Natural killer cell (primary cell): Measurements from ENCODE around the gene ADIG. TPM values are rescaled to one million over a fixed set of nuclear protein-coding genes. Genes with fewer than 3 reads are reported as not detected.

Experiments used
- ATAC-seq, 3 donors: fragments of 150-1000 bp in 2 of 3; fragments of 200-7000 bp in 1 of 3; cut with Tn5 transposase; 1 replicate in 1 of 3; 2 replicates in 2 of 3; pipeline ENCODE4 v1.10.0; 2021; ENCODE audit warnings: mild to moderate bottlenecking in 2 of 3, moderate library complexity in 2 of 3
- DNase-seq, 2 donors: peaks; one replicate each; pipeline versions ENCODE4 v3.0.0 to v3.0.0-alpha.2; 2013 to 2021; ENCODE audit warnings: mixed read lengths in 1 of 2
- H3K27ac ChIP-seq: one replicate; pipeline ENCODE4 v1.5.1; 2013; ENCODE audit warnings: mild to moderate bottlenecking, low read length
- H3K27me3 ChIP-seq: one replicate; pipeline ENCODE4 v1.6.1; 2013; ENCODE audit warnings: low read length; ENCODE audit not compliant: control insufficient read depth, insufficient read depth
- H3K36me3 ChIP-seq: one replicate; pipeline ENCODE4 v1.6.1; 2013; ENCODE audit warnings: low read length; ENCODE audit not compliant: control insufficient read depth, insufficient read depth
- H3K4me1 ChIP-seq: one replicate; pipeline ENCODE4 v1.6.1; 2013; ENCODE audit warnings: low read length; ENCODE audit not compliant: control insufficient read depth, insufficient read depth
- H3K4me3 ChIP-seq: one replicate; pipeline ENCODE4 v1.5.1; 2013; ENCODE audit warnings: low read length
- H3K9me3 ChIP-seq: one replicate; pipeline ENCODE4 v1.6.1; 2013; ENCODE audit warnings: low read length; ENCODE audit not compliant: control insufficient read depth, insufficient read depth
- H3K27ac Mint-ChIP-seq, 2 donors: one replicate each; pipeline ENCODE4 v1.8.0; 2022; ENCODE audit warnings: mild to moderate bottlenecking in 2 of 2, mixed read lengths in 2 of 2, moderate library complexity in 1 of 2
- H3K27me3 Mint-ChIP-seq, 2 donors: one replicate each; pipeline ENCODE4 v1.8.0; 2022; ENCODE audit warnings: low read depth in 2 of 2, mixed read lengths in 2 of 2
- H3K36me3 Mint-ChIP-seq: one replicate; pipeline ENCODE4 v1.8.0; 2022; ENCODE audit warnings: mixed read lengths
- H3K4me1 Mint-ChIP-seq, 2 donors: one replicate each; pipeline ENCODE4 v1.8.0; 2022; ENCODE audit warnings: mixed read lengths in 2 of 2
- H3K4me3 Mint-ChIP-seq: one replicate; pipeline ENCODE4 v1.8.0; 2022; ENCODE audit warnings: mild to moderate bottlenecking, moderate library complexity, mixed read lengths
- H3K9me3 Mint-ChIP-seq, 2 donors: one replicate each; pipeline ENCODE4 v1.8.0; 2022; ENCODE audit warnings: mixed read lengths in 2 of 2
- CTCF ChIP-seq: fragments of 200-600 bp; IDR thresholded peaks from one replicate; pipeline ENCODE4 v1.8.0; 2022; ENCODE audit warnings: antibody characterized with exemption
- WGBS: methylation state at CpG from one replicate; pipeline ENCODE4 v1.1.7; 2013; ENCODE audit warnings: missing lambda C conversion rate; ENCODE audit not compliant: insufficient coverage; 5-methylcytosine and 5-hydroxymethylcytosine counted together
- intact Hi-C: fragments of 100-400 bp; cut with micrococcal nuclease; formaldehyde crosslinking; loops from one replicate; pipeline ENCODE4 v1.14.2; 2022
- total RNA-seq, 4 donors: library from RNA; stranded (reverse); fragments of 120-200 nt in 1 of 4; gene quantifications; one replicate each; pipeline versions ENCODE4 v1.2.3 to v1.2.4, GENCODE V29; 2013 to 2022

The ADIG gene
- total RNA-seq, 3 donors from 2014 or later (not counting 1 experiment from before 2014, with no cell fraction given), result not detected

- H3K27ac ChIP-seq, result no peak overlapping the region
- no peak for TF ChIP-seq CTCF
- no peaks in the 10 kb centered on the region for H3K36me3 ChIP-seq
- H3K4me1 ChIP-seq, result no peaks in the 10 kb centered on the region
- intact Hi-C loops, result no loop called here
- ATAC-seq (no peak), DNase-seq (no peak)
- Mint-ChIP-seq H3K27me3 (peaks cover 41 to 61% of the 10 kb centered on the region in 2 donors), H3K4me3 (no peak overlapping the region), H3K27ac (no peak overlapping the region), H3K9me3 (no peaks in the 10 kb centered on the region), H3K36me3 (no peaks in the 10 kb centered on the region), H3K4me1 (peaks cover 5 to 11% of the 10 kb centered on the region in 2 donors)
- peaks cover 24% of the 10 kb centered on the region for H3K27me3 ChIP-seq
- no peak overlapping the region for H3K4me3 ChIP-seq
- 21% methylated on average over 5 of the region's 5 CpGs for WGBS
- H3K9me3 ChIP-seq, result no peaks in the 10 kb centered on the region
These were observed 21.2 kb downstream of the ADIG start for GRCh38 chr20:38602185-38602581.

- H3K27me3 ChIP-seq, result peaks cover 24% of the 10 kb centered on the region
- ATAC-seq (no peak), DNase-seq (no peak)
- no peaks in the 10 kb centered on the region for H3K36me3 Mint-ChIP-seq
- intact Hi-C loops, result no loop called here
- no peak overlapping the region for H3K4me3 ChIP-seq
- no peaks in the 10 kb centered on the region for H3K9me3 Mint-ChIP-seq
- WGBS, result 83% methylated on average over 3 of the region's 3 CpGs
- no peak overlapping the region for H3K4me3 Mint-ChIP-seq
- H3K4me1 Mint-ChIP-seq, result peaks cover 5 to 11% of the 10 kb centered on the region in 2 donors
- TF ChIP-seq CTCF, result no peak
- H3K9me3 ChIP-seq, result no peaks in the 10 kb centered on the region
- H3K36me3 ChIP-seq, result no peaks in the 10 kb centered on the region
- H3K27me3 Mint-ChIP-seq, result peaks cover 37 to 60% of the 10 kb centered on the region in 2 donors
- no peaks in the 10 kb centered on the region for H3K4me1 ChIP-seq
- no peak overlapping the region for H3K27ac Mint-ChIP-seq
- H3K27ac ChIP-seq, result no peak overlapping the region
These were observed 22.3 kb downstream of the ADIG start for GRCh38 chr20:38603286-38603685.

- Mint-ChIP-seq H3K27ac (no peak overlapping the region), H3K36me3 (no peaks in the 10 kb centered on the region), H3K27me3 (peaks cover 39 to 72% of the 10 kb centered on the region in 2 donors), H3K4me1 (peaks cover 5 to 11% of the 10 kb centered on the region in 2 donors), H3K9me3 (no peaks in the 10 kb centered on the region), H3K4me3 (no peak overlapping the region)
- intact Hi-C loops, result no loop called here
- 72% methylated on average over 4 of the region's 4 CpGs for WGBS
- DNase-seq, result no peak
- Histone ChIP-seq H3K27me3 (peaks cover 24% of the 10 kb centered on the region), H3K36me3 (no peaks in the 10 kb centered on the region), H3K27ac (no peak overlapping the region), H3K4me1 (no peaks in the 10 kb centered on the region), H3K4me3 (no peak overlapping the region), H3K9me3 (no peaks in the 10 kb centered on the region)
- ATAC-seq, result no peak
- no peak for TF ChIP-seq CTCF
These were observed 23.9 kb downstream of the ADIG start for GRCh38 chr20:38604873-38605303.

- no peak for TF ChIP-seq CTCF
- ATAC-seq (no peak), DNase-seq (no peak)
- Mint-ChIP-seq H3K4me1 (no peaks in the 10 kb centered on the region), H3K4me3 (no peak overlapping the region), H3K27me3 (peaks cover 24 to 61% of the 10 kb centered on the region in 2 donors), H3K9me3 (no peaks in the 10 kb centered on the region), H3K36me3 (no peaks in the 10 kb centered on the region), H3K27ac (no peak overlapping the region)
- WGBS, result 39% methylated on average over 12 of the region's 12 CpGs
- Histone ChIP-seq H3K9me3 (no peaks in the 10 kb centered on the region), H3K4me1 (no peaks in the 10 kb centered on the region), H3K27me3 (peaks cover 9% of the 10 kb centered on the region), H3K36me3 (no peaks in the 10 kb centered on the region), H3K4me3 (no peak overlapping the region), H3K27ac (no peak overlapping the region)
- intact Hi-C loops, result no loop called here
These were observed 26.4 kb downstream of the ADIG start for GRCh38 chr20:38607351-38607750.
